ENCODE data around the gene ARID1B.

Gene ARID1B

GRCh38 chr6:156776840-156777576 lies at the start of gene ARID1B:
Gene ARID1B, plus strand, starts transcription at chr6:156777378. Its CDS starts 303 bp downstream, at chr6:156777681.
- TF ChIP-seq CTCF (IDR thresholded peaks at IDR 0.05): no peak
- peak within 1 kb of the TSS; percentile 95 for H3K27ac ChIP-seq
- H3K36me3 ChIP-seq (ENCODE audit: control insufficient read depth, insufficient read depth, low read length): no peaks in the 10 kb centered on the region
- no peaks in the 10 kb centered on the region for H3K27me3 ChIP-seq (ENCODE audit: control insufficient read depth, insufficient read depth, low read length)
- peak within 1 kb of the TSS; percentile 89 for H2AFZ ChIP-seq
- no peaks in the 10 kb centered on the region for H3K4me1 ChIP-seq
- peak within 1 kb of the TSS; percentile 84 for H3K9ac ChIP-seq
- peak within 1 kb of the TSS; percentile 77 for H3K4me3 ChIP-seq (ENCODE audit: low read depth, low read length)
- H3K4me2 ChIP-seq (ENCODE audit: low read length): peak within 1 kb of the TSS; percentile 77
- peaks cover 3% of the 10 kb centered on the region for H3K79me2 ChIP-seq
- H3K9me3 ChIP-seq (ENCODE audit: control insufficient read depth, low read length): no peaks in the 10 kb centered on the region

GRCh38 chr6:156727715-156728385 lies 49.3 kb upstream of the ARID1B start:
- H3K36me3 ChIP-seq (ENCODE audit: control insufficient read depth, insufficient read depth, low read length): no peaks in the 10 kb centered on the region
- H3K27ac ChIP-seq: no peak overlapping the region
- no peak overlapping the region for H2AFZ ChIP-seq
- H3K9ac ChIP-seq: no peak overlapping the region
- no peaks in the 10 kb centered on the region for H3K27me3 ChIP-seq (ENCODE audit: control insufficient read depth, insufficient read depth, low read length)
- no peak overlapping the region for H3K4me3 ChIP-seq (ENCODE audit: low read depth, low read length)
- no peaks in the 10 kb centered on the region for H3K79me2 ChIP-seq
- no peak overlapping the region for H3K4me2 ChIP-seq (ENCODE audit: low read length)
- no peaks in the 10 kb centered on the region for H3K4me1 ChIP-seq
- H3K9me3 ChIP-seq (ENCODE audit: control insufficient read depth, low read length): no peaks in the 10 kb centered on the region
- TF ChIP-seq CTCF (IDR thresholded peaks at IDR 0.05): no peak

- Histone ChIP-seq H3K4me1 (no peaks in the 10 kb centered on the region), H3K4me2 (ENCODE audit: low read length) (no peak overlapping the region), H2AFZ (no peak overlapping the region), H3K27ac (no peak overlapping the region), H3K4me3 (ENCODE audit: low read depth, low read length) (no peak overlapping the region), H3K36me3 (ENCODE audit: control insufficient read depth, insufficient read depth, low read length) (no peaks in the 10 kb centered on the region), H3K27me3 (ENCODE audit: control insufficient read depth, insufficient read depth, low read length) (no peaks in the 10 kb centered on the region), H3K9ac (no peak overlapping the region), H3K9me3 (ENCODE audit: control insufficient read depth, low read length) (no peaks in the 10 kb centered on the region), H3K79me2 (no peaks in the 10 kb centered on the region)
- no peak for TF ChIP-seq CTCF (IDR thresholded peaks at IDR 0.05)
These were observed 47.9 kb upstream of the ARID1B start for GRCh38 chr6:156729248-156729647.

GRCh38 chr6:156731396-156731795 lies 45.8 kb upstream of the ARID1B start:
- TF ChIP-seq CTCF (IDR thresholded peaks at IDR 0.05): no peak

More at GRCh38 chr6:156731396-156731795, 45.8 kb upstream of the ARID1B start:
- no peak overlapping the region for H3K9ac ChIP-seq
- H3K4me3 ChIP-seq (ENCODE audit: low read depth, low read length): no peak overlapping the region
- no peaks in the 10 kb centered on the region for H3K27me3 ChIP-seq (ENCODE audit: control insufficient read depth, insufficient read depth, low read length)
- no peaks in the 10 kb centered on the region for H3K4me1 ChIP-seq
- no peaks in the 10 kb centered on the region for H3K79me2 ChIP-seq
- no peak overlapping the region for H2AFZ ChIP-seq
- no peak overlapping the region for H3K4me2 ChIP-seq (ENCODE audit: low read length)
- no peaks in the 10 kb centered on the region for H3K36me3 ChIP-seq (ENCODE audit: control insufficient read depth, insufficient read depth, low read length)
- H3K27ac ChIP-seq: no peak overlapping the region
- H3K9me3 ChIP-seq (ENCODE audit: control insufficient read depth, low read length): no peaks in the 10 kb centered on the region
